ENCODE data around the gene PSG4. TPM values are rescaled to one million over a fixed set of nuclear protein-coding genes. Genes with fewer than 3 reads are reported as not detected.
"Not testable (repeated sequence)": the region's sequence is repeated elsewhere in the genome, so short reads cannot be mapped to it uniquely, and the experiment has no call there.

The PSG4 gene
- total and polyA plus RNA-seq, 2 donors, result 0.05 to 0.07 TPM

DNA sequence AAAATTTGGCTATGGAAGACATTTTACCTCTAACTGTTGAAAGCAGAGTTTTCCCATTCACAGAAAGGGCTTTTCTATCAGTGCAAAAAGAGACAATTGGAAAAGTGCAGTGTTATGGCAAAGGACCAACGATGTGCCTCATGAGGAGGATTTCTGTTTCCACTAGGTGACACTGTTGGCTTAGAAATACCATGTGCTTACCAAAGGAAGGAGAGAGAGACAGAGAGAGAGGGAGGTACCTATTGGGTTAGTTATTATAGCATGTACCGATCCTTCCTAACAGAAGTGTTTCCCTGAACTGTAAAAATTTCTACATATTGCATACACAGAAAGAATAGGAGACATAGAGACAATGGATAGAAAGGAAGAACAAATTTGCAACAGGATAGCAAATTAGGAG, 23.9 kb upstream of the PSG4 start:
- no peaks in the 10 kb centered on the region for H3K36me3 ChIP-seq (ENCODE audit: control insufficient read depth in 2 of 2, insufficient read depth in 2 of 2, low read length in 1 of 2)
- 80% methylated on average over 2 of the region's 2 CpGs for WGBS
- no peaks in the 10 kb centered on the region for H3K4me1 ChIP-seq (ENCODE audit: control insufficient read depth in 2 of 2, insufficient read depth in 2 of 2, low read length in 2 of 2)
- H3K9me3 ChIP-seq (ENCODE audit: control insufficient read depth in 2 of 2, insufficient read depth in 1 of 2, low read length in 1 of 2), result no peaks in the 10 kb centered on the region
- H3K27ac ChIP-seq (ENCODE audit: low read depth in 1 of 2, low read length in 1 of 2), result no peak overlapping the region
- DNase-seq (ENCODE audit: low read depth in 6 of 9, low spot score in 9 of 9), result no peak
- H3K4me3 ChIP-seq (ENCODE audit: low read length in 2 of 2), result no peak overlapping the region
- H3K27me3 ChIP-seq (ENCODE audit: control insufficient read depth in 2 of 2, insufficient read depth in 1 of 2, low read length in 1 of 2), result no peaks in the 10 kb centered on the region

GRCh38 chr19:43228730-43229129, 23.3 kb upstream of the PSG4 start:
- H3K27me3 ChIP-seq (ENCODE audit: control insufficient read depth in 2 of 2, insufficient read depth in 1 of 2, low read length in 1 of 2); H3K4me3 ChIP-seq (ENCODE audit: low read length in 2 of 2); H3K27ac ChIP-seq (ENCODE audit: low read depth in 1 of 2, low read length in 1 of 2); H3K4me1 ChIP-seq (ENCODE audit: control insufficient read depth in 2 of 2, insufficient read depth in 2 of 2, low read length in 2 of 2); H3K9me3 ChIP-seq (ENCODE audit: control insufficient read depth in 2 of 2, insufficient read depth in 1 of 2, low read length in 1 of 2); H3K36me3 ChIP-seq (ENCODE audit: control insufficient read depth in 2 of 2, insufficient read depth in 2 of 2, low read length in 1 of 2): not testable (repeated sequence)
- 79% methylated on average over 2 of the region's 2 CpGs for WGBS
- DNase-seq (ENCODE audit: low read depth in 6 of 9, low spot score in 9 of 9), result peak in 2 of 9 donors; percentile 4 to 46

DNA sequence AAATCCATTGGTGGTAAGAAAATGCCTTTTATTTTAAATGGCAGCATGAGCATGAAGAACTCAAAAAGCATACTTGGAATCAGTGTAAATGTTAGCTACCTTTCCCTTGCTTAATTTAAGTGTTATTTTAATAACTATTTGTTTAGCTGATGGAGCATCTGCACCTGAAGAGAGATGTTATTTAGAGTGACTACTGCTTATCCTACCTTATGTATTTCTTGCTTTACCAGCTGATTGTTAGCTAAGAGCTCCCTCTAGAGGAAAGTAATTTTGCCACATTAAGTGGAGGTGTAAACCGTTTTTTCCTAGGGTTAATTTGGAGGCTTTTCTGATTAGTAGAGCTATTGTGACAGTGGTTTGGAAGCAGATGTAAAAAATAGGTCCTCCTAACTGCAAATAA, 21.5 kb upstream of the PSG4 start:
- not testable (repeated sequence) for DNase-seq (ENCODE audit: low read depth in 6 of 9, low spot score in 9 of 9); H3K4me3 ChIP-seq (ENCODE audit: low read length in 2 of 2); H3K4me1 ChIP-seq (ENCODE audit: control insufficient read depth in 2 of 2, insufficient read depth in 2 of 2, low read length in 2 of 2); H3K27me3 ChIP-seq (ENCODE audit: control insufficient read depth in 2 of 2, insufficient read depth in 1 of 2, low read length in 1 of 2); H3K9me3 ChIP-seq (ENCODE audit: control insufficient read depth in 2 of 2, insufficient read depth in 1 of 2, low read length in 1 of 2); H3K36me3 ChIP-seq (ENCODE audit: control insufficient read depth in 2 of 2, insufficient read depth in 2 of 2, low read length in 1 of 2); H3K27ac ChIP-seq (ENCODE audit: low read depth in 1 of 2, low read length in 1 of 2)
- WGBS, result 86% methylated on average over 1 of the region's 1 CpG

DNA sequence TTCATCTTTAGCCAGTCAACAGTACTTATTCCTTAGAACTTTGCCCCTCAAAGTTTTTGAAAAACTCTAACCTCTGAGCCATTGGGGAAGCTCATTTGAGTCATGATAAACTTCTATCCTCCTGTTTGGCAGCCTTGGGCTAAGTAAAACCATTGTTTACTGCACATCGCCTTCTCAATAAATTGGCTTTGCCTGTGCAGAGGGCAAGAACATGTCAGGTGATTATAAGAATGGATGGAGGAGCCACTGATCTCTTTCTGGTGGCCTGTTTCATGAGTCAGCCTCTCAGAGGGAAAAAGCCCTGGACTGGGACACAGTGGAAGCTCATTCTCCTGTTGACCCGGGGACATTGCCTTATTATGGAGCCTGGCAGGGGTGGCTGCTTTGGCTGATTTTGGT, 19.4 kb upstream of the PSG4 start:
- Histone ChIP-seq H3K27ac (ENCODE audit: low read depth in 1 of 2, low read length in 1 of 2) (no peak overlapping the region), H3K9me3 (ENCODE audit: control insufficient read depth in 2 of 2, insufficient read depth in 1 of 2, low read length in 1 of 2) (no peaks in the 10 kb centered on the region), H3K4me1 (ENCODE audit: control insufficient read depth in 2 of 2, insufficient read depth in 2 of 2, low read length in 2 of 2) (no peaks in the 10 kb centered on the region), H3K4me3 (ENCODE audit: low read length in 2 of 2) (no peak overlapping the region), H3K27me3 (ENCODE audit: control insufficient read depth in 2 of 2, insufficient read depth in 1 of 2, low read length in 1 of 2) (no peaks in the 10 kb centered on the region), H3K36me3 (ENCODE audit: control insufficient read depth in 2 of 2, insufficient read depth in 2 of 2, low read length in 1 of 2) (no peaks in the 10 kb centered on the region)
- 97% methylated on average over 2 of the region's 2 CpGs for WGBS
- no peak for DNase-seq (ENCODE audit: low read depth in 6 of 9, low spot score in 9 of 9)

DNA sequence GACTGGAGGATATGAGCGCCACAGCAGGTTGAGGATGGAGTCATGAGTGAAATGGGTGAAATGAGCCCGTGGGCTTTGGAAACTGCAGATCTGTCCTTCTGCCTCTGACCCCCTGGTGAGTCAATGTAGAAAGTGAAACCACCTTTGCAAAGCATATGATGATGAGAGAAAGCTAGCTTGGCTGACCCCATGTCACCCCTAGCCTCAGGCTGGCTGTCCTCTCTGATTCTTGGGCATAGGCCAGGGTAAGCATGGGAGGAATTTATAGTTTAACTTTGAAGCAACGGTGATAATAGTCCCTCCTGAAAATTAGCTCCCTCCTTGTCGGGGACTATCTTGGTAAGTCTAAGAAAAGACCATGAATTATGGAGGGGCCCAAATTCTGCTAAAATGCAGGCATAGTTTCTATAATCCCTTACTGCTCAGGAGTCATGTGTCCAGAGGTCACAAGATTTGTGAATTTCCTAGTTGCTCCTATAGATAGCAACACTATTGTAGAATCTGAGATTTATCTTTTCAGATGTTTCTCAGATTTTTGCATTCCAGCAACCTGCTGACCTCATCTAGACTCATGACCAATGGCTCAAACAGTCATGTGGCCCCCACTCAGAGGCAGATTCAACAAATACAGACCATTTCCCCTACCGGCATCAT, 18.9 kb upstream of the PSG4 start:
- not testable (repeated sequence) for H3K27me3 ChIP-seq (ENCODE audit: control insufficient read depth in 2 of 2, insufficient read depth in 1 of 2, low read length in 1 of 2); DNase-seq (ENCODE audit: low read depth in 6 of 9, low spot score in 9 of 9); H3K27ac ChIP-seq (ENCODE audit: low read depth in 1 of 2, low read length in 1 of 2); H3K36me3 ChIP-seq (ENCODE audit: control insufficient read depth in 2 of 2, insufficient read depth in 2 of 2, low read length in 1 of 2); H3K9me3 ChIP-seq (ENCODE audit: control insufficient read depth in 2 of 2, insufficient read depth in 1 of 2, low read length in 1 of 2); H3K4me3 ChIP-seq (ENCODE audit: low read length in 2 of 2); H3K4me1 ChIP-seq (ENCODE audit: control insufficient read depth in 2 of 2, insufficient read depth in 2 of 2, low read length in 2 of 2)
- WGBS, result 90% methylated on average over 5 of the region's 5 CpGs

DNA sequence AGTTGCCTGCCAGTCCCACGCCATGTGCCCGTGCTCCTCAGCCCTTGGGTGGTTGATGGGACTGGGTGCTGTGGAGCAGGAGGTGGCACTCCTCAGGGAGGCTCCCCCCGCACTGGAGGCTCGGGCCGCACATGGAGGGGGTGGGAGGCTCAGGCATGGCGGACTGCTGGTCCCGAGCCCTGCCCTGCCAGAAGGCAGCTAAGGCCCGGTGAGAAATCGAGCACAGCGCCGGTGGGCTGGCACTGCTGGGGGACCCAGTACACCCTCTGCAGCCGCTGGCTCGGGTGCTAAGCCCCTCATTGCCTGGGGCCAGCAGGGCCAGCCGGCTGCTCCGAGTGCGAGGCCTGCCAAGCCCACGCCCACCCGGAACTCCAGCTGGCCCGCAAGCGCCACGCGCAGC, 16.5 kb upstream of the PSG4 start:
- not testable (repeated sequence) for H3K27me3 ChIP-seq (ENCODE audit: control insufficient read depth in 2 of 2, insufficient read depth in 1 of 2, low read length in 1 of 2); H3K4me3 ChIP-seq (ENCODE audit: low read length in 2 of 2); H3K4me1 ChIP-seq (ENCODE audit: control insufficient read depth in 2 of 2, insufficient read depth in 2 of 2, low read length in 2 of 2); H3K36me3 ChIP-seq (ENCODE audit: control insufficient read depth in 2 of 2, insufficient read depth in 2 of 2, low read length in 1 of 2); H3K27ac ChIP-seq (ENCODE audit: low read depth in 1 of 2, low read length in 1 of 2); H3K9me3 ChIP-seq (ENCODE audit: control insufficient read depth in 2 of 2, insufficient read depth in 1 of 2, low read length in 1 of 2); DNase-seq (ENCODE audit: low read depth in 6 of 9, low spot score in 9 of 9)
- WGBS, result 96% methylated on average over 22 of the region's 22 CpGs

DNA sequence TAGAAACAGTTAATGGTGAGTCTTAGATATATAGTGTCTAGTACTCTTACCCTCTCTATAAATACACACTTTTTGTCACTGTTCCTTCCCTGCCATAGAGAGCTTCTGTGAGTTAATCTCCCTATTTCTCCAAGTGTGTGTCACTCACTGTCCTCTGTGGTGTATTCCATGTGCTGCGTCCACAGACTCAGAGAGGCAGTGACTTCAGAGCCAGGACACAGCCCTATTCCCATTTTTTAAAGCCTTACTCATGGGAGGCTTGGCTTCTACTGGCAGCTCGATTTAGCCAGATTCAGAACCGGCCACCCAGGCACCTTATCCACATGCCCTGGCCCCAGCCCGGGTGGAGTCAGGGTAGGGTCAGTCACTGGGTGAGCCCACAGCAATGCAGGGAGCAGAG, 13.7 kb upstream of the PSG4 start:
- not testable (repeated sequence) for H3K9me3 ChIP-seq (ENCODE audit: control insufficient read depth in 2 of 2, insufficient read depth in 1 of 2, low read length in 1 of 2); DNase-seq (ENCODE audit: low read depth in 6 of 9, low spot score in 9 of 9); H3K27ac ChIP-seq (ENCODE audit: low read depth in 1 of 2, low read length in 1 of 2); H3K4me1 ChIP-seq (ENCODE audit: control insufficient read depth in 2 of 2, insufficient read depth in 2 of 2, low read length in 2 of 2); H3K27me3 ChIP-seq (ENCODE audit: control insufficient read depth in 2 of 2, insufficient read depth in 1 of 2, low read length in 1 of 2); H3K36me3 ChIP-seq (ENCODE audit: control insufficient read depth in 2 of 2, insufficient read depth in 2 of 2, low read length in 1 of 2); H3K4me3 ChIP-seq (ENCODE audit: low read length in 2 of 2)
- 89% methylated on average over 4 of the region's 4 CpGs for WGBS

GRCh38 chr19:43215881-43216280, 10.4 kb upstream of the PSG4 start:
- H3K27me3 ChIP-seq (ENCODE audit: control insufficient read depth in 2 of 2, insufficient read depth in 1 of 2, low read length in 1 of 2); DNase-seq (ENCODE audit: low read depth in 6 of 9, low spot score in 9 of 9); H3K4me3 ChIP-seq (ENCODE audit: low read length in 2 of 2); H3K9me3 ChIP-seq (ENCODE audit: control insufficient read depth in 2 of 2, insufficient read depth in 1 of 2, low read length in 1 of 2); H3K4me1 ChIP-seq (ENCODE audit: control insufficient read depth in 2 of 2, insufficient read depth in 2 of 2, low read length in 2 of 2); H3K36me3 ChIP-seq (ENCODE audit: control insufficient read depth in 2 of 2, insufficient read depth in 2 of 2, low read length in 1 of 2); H3K27ac ChIP-seq (ENCODE audit: low read depth in 1 of 2, low read length in 1 of 2): not testable (repeated sequence)
- WGBS, result 37% methylated on average over 2 of the region's 2 CpGs

- Histone ChIP-seq H3K4me1 (ENCODE audit: control insufficient read depth in 2 of 2, insufficient read depth in 2 of 2, low read length in 2 of 2) (no peaks in the 10 kb centered on the region), H3K4me3 (ENCODE audit: low read length in 2 of 2) (no peak overlapping the region), H3K36me3 (ENCODE audit: control insufficient read depth in 2 of 2, insufficient read depth in 2 of 2, low read length in 1 of 2) (no peaks in the 10 kb centered on the region), H3K27me3 (ENCODE audit: control insufficient read depth in 2 of 2, insufficient read depth in 1 of 2, low read length in 1 of 2) (no peaks in the 10 kb centered on the region), H3K27ac (ENCODE audit: low read depth in 1 of 2, low read length in 1 of 2) (no peak overlapping the region), H3K9me3 (ENCODE audit: control insufficient read depth in 2 of 2, insufficient read depth in 1 of 2, low read length in 1 of 2) (no peaks in the 10 kb centered on the region)
- DNase-seq (ENCODE audit: low read depth in 6 of 9, low spot score in 9 of 9), result no peak
- 75% methylated on average over 4 of the region's 4 CpGs for WGBS
Observed at GRCh38 chr19:43207991-43208390, 2.6 kb upstream of the PSG4 start.

- H3K27ac ChIP-seq (ENCODE audit: low read depth in 1 of 2, low read length in 1 of 2); H3K4me1 ChIP-seq (ENCODE audit: control insufficient read depth in 2 of 2, insufficient read depth in 2 of 2, low read length in 2 of 2); H3K4me3 ChIP-seq (ENCODE audit: low read length in 2 of 2); H3K27me3 ChIP-seq (ENCODE audit: control insufficient read depth in 2 of 2, insufficient read depth in 1 of 2, low read length in 1 of 2); H3K36me3 ChIP-seq (ENCODE audit: control insufficient read depth in 2 of 2, insufficient read depth in 2 of 2, low read length in 1 of 2); H3K9me3 ChIP-seq (ENCODE audit: control insufficient read depth in 2 of 2, insufficient read depth in 1 of 2, low read length in 1 of 2): not testable (repeated sequence)
- WGBS, result 53% methylated on average over 8 of the region's 8 CpGs
- peak in 1 of 9 donors; percentile 2 for DNase-seq (ENCODE audit: low read depth in 6 of 9, low spot score in 9 of 9)
Observed at GRCh38 chr19:43207174-43207573, 1.7 kb upstream of the PSG4 start.

All from thymus (tissue), 11 donors.